CD14-positive monocyte (primary cell): ENCODE measurements around the gene ZNF439. TPM values are rescaled to one million over a fixed set of nuclear protein-coding genes. Genes with fewer than 3 reads are reported as not detected.

Source experiments
- DNase-seq, 3 donors: peaks; one replicate each; pipeline ENCODE4 v3.0.0-alpha.2; 2011 to 2022
- H2AFZ ChIP-seq: 2 replicates; pipeline ENCODE4 v1.6.0; 2012; ENCODE audit warnings: mild to moderate bottlenecking, low read depth, low read length, inconsistent platforms; ENCODE audit not compliant: insufficient read depth, poor library complexity, severe bottlenecking
- H3K27ac ChIP-seq, 2 donors: 1 replicate in 1 of 2; 2 replicates in 1 of 2; pipeline ENCODE4 v1.5.1; 2012 to 2013; ENCODE audit warnings: low read length in 2 of 2, control low read depth in 1 of 2, inconsistent platforms in 1 of 2, low read depth in 1 of 2, mild to moderate bottlenecking in 1 of 2
- H3K27me3 ChIP-seq, 2 donors: one replicate each; pipeline versions ENCODE4 v1.6.0 to v1.6.1; 2011 to 2013; ENCODE audit warnings: low read length in 2 of 2; ENCODE audit not compliant: control insufficient read depth in 2 of 2, insufficient read depth in 2 of 2
- H3K36me3 ChIP-seq, 2 donors: replicated peaks in 1 of 2; 1 replicate in 1 of 2; 2 replicates in 1 of 2; pipeline versions ENCODE4 v1.5.1 to v1.6.1; 2012 to 2013; ENCODE audit warnings: low read length in 2 of 2, control low read depth in 1 of 2, inconsistent platforms in 1 of 2, mild to moderate bottlenecking in 1 of 2; ENCODE audit not compliant: insufficient read depth in 2 of 2, control insufficient read depth in 1 of 2
- H3K4me1 ChIP-seq, 2 donors: 1 replicate in 1 of 2; 2 replicates in 1 of 2; pipeline versions ENCODE4 v1.5.1 to v1.6.1; 2012 to 2013; ENCODE audit warnings: low read length in 2 of 2, control low read depth in 1 of 2, inconsistent platforms in 1 of 2, mild to moderate bottlenecking in 1 of 2, moderate library complexity in 1 of 2; ENCODE audit not compliant: insufficient read depth in 2 of 2, control insufficient read depth in 1 of 2
- H3K4me2 ChIP-seq: replicated peaks from 2 replicates; pipeline ENCODE3; 2012; ENCODE audit warnings: low read length, moderate library complexity, mild to moderate bottlenecking; ENCODE audit not compliant: poor library complexity, severe bottlenecking; ENCODE audit errors: extremely low read depth
- H3K4me3 ChIP-seq, 3 experiments: fragments of 200-600 bp in 1 of 3; sonication (generic) in 1 of 3; replicated peaks in 1 of 3; 1 replicate in 2 of 3; 2 replicates in 1 of 3; pipeline ENCODE4 v1.5.1; 2011 to 2013; ENCODE audit warnings: low read length in 3 of 3, mild to moderate bottlenecking in 3 of 3, control low read depth in 2 of 3, low read depth in 2 of 3, inconsistent platforms in 1 of 3, moderate library complexity in 1 of 3
- H3K79me2 ChIP-seq: 2 replicates; pipeline ENCODE4 v1.6.0; 2012; ENCODE audit warnings: mild to moderate bottlenecking, control low read depth, inconsistent platforms, low read length, moderate library complexity; ENCODE audit not compliant: insufficient read depth
- H3K9ac ChIP-seq: 2 replicates; pipeline ENCODE4 v1.6.0; 2017; ENCODE audit warnings: low read length, mild to moderate bottlenecking; ENCODE audit not compliant: insufficient read depth, poor library complexity, severe bottlenecking
- H3K9me3 ChIP-seq, 2 donors: replicated peaks in 1 of 2; 1 replicate in 1 of 2; 2 replicates in 1 of 2; pipeline versions ENCODE4 v1.5.1 to v1.6.1; 2012 to 2013; ENCODE audit warnings: low read length in 2 of 2, control low read depth in 1 of 2; ENCODE audit not compliant: control insufficient read depth in 1 of 2, insufficient read depth in 1 of 2
- H4K20me1 ChIP-seq: 2 replicates; pipeline ENCODE4 v1.6.0; 2012; ENCODE audit warnings: mild to moderate bottlenecking, low read length, control low read depth, moderate library complexity; ENCODE audit not compliant: insufficient read depth
- H3K27ac Mint-ChIP-seq, 7 donors: one replicate each; pipeline ENCODE4 v1.8.0; 2020; ENCODE audit warnings: mild to moderate bottlenecking in 7 of 7, mixed read lengths in 7 of 7, moderate library complexity in 6 of 7, inconsistent platforms in 2 of 7
- H3K27me3 Mint-ChIP-seq, 3 donors: one replicate each; pipeline ENCODE4 v1.8.0; 2021 to 2022; ENCODE audit warnings: low read depth in 3 of 3, mild to moderate bottlenecking in 3 of 3, mixed read lengths in 3 of 3, moderate library complexity in 3 of 3, inconsistent platforms in 1 of 3
- H3K36me3 Mint-ChIP-seq, 2 donors: one replicate each; pipeline ENCODE4 v1.8.0; 2020; ENCODE audit warnings: mixed read lengths in 2 of 2, inconsistent platforms in 1 of 2, mild to moderate bottlenecking in 1 of 2
- H3K4me1 Mint-ChIP-seq: one replicate; pipeline ENCODE4 v1.8.0; 2020; ENCODE audit warnings: mild to moderate bottlenecking, mixed read lengths
- H3K4me3 Mint-ChIP-seq, 2 donors: one replicate each; pipeline ENCODE4 v1.8.0; 2020; ENCODE audit warnings: mild to moderate bottlenecking in 2 of 2, mixed read lengths in 2 of 2, moderate library complexity in 1 of 2
- H3K9me3 Mint-ChIP-seq, 7 donors: one replicate each; pipeline ENCODE4 v1.8.0; 2020 to 2022; ENCODE audit warnings: mixed read lengths in 7 of 7, mild to moderate bottlenecking in 6 of 7, moderate library complexity in 6 of 7, inconsistent platforms in 2 of 7
- CTCF ChIP-seq: fragments of 200-600 bp; IDR thresholded peaks from one replicate; pipeline ENCODE4 v1.8.0; 2022; ENCODE audit warnings: antibody characterized with exemption, mild to moderate bottlenecking
- WGBS: methylation state at CpG from one replicate; pipeline ENCODE4 v1.1.5; 2013; ENCODE audit warnings: missing lambda C conversion rate; ENCODE audit not compliant: insufficient coverage; 5-methylcytosine and 5-hydroxymethylcytosine counted together
- intact Hi-C, 2 donors: fragments of 100-400 bp; cut with micrococcal nuclease; formaldehyde crosslinking; loops; one replicate each; pipeline versions ENCODE4 v1.15.0 to v1.15.1; 2023
- polyA plus RNA-seq, 3 donors: library from polyadenylated mRNA; depleted of rRNA in 1 of 3; unstranded in 2 of 3; stranded (reverse) in 1 of 3; fragments of 300-500 nt in 2 of 3; fragments of >200 nt in 1 of 3; fragmentation: Illumina TruSeq in 2 of 3; gene quantifications; 1 replicate in 2 of 3; 2 replicates in 1 of 3; pipeline ENCODE4 v1.2.3, GENCODE V29; 2012 to 2021

The ZNF439 gene
- polyA plus RNA-seq, 3 donors, result 0.31 to 2.1 (median 0.82) TPM

- peaks cover 0 to under 1% (median 0%) of the 10 kb centered on the region in 3 donors for H3K27me3 Mint-ChIP-seq
- H3K4me1 Mint-ChIP-seq, result no peaks in the 10 kb centered on the region
- peaks cover 37 to 77% (median 66%) of the 10 kb centered on the region in 7 donors for H3K9me3 Mint-ChIP-seq
- H2AFZ ChIP-seq, result no peak overlapping the region
- H4K20me1 ChIP-seq, result no peaks in the 10 kb centered on the region
- DNase-seq, result no peak
- WGBS, result no CpG with 5 or more reads among the region's 2 CpGs
- no peak for TF ChIP-seq CTCF
- H3K4me3 ChIP-seq, result peak overlapping the region in 1 of 3 experiments; percentile 20
- H3K27ac ChIP-seq, result no peak overlapping the region
- no peaks in the 10 kb centered on the region for H3K27me3 ChIP-seq
- H3K4me3 Mint-ChIP-seq, result no peak overlapping the region
- H3K79me2 ChIP-seq, result no peaks in the 10 kb centered on the region
- H3K4me2 ChIP-seq, result no peak overlapping the region
- no peak overlapping the region for H3K9ac ChIP-seq
- peaks cover 0 to 24% of the 10 kb centered on the region in 2 donors for H3K36me3 ChIP-seq
- intact Hi-C loops, result no loop called here
- H3K9me3 ChIP-seq, result peaks cover 52 to 69% of the 10 kb centered on the region in 2 donors
- H3K4me1 ChIP-seq, result no peaks in the 10 kb centered on the region
- no peak overlapping the region for H3K27ac Mint-ChIP-seq
- peaks cover 13 to 23% of the 10 kb centered on the region in 2 donors for H3K36me3 Mint-ChIP-seq
These were observed 41.5 kb upstream of the ZNF439 start for GRCh38 chr19:11807099-11807380.

- H3K36me3 ChIP-seq, result no peaks in the 10 kb centered on the region
- DNase-seq, result no peak
- Mint-ChIP-seq H3K4me3 (peak overlapping the region; percentile 93 to 95), H3K9me3 (peaks cover 16 to 53% (median 42%) of the 10 kb centered on the region in 7 donors), H3K36me3 (peaks cover 11 to 28% of the 10 kb centered on the region in 2 donors), H3K4me1 (peaks cover 20% of the 10 kb centered on the region), H3K27ac (peak overlapping the region; percentile 81 to 96 (median 89)), H3K27me3 (peaks cover 0 to 2% (median 0%) of the 10 kb centered on the region in 3 donors)
- peaks cover 4% of the 10 kb centered on the region for H3K79me2 ChIP-seq
- WGBS, result 0% methylated on average over 6 of the region's 6 CpGs
- no peaks in the 10 kb centered on the region for H4K20me1 ChIP-seq
- intact Hi-C loops, result loop anchor here (1.0 to 10.0 kb wide), 4 partner anchors 14 to 329 kb away; partner anchors contain the start of gene ZNF20 (in 1 of the 2)
- H3K27me3 ChIP-seq, result no peaks in the 10 kb centered on the region
- H3K9me3 ChIP-seq, result peaks cover 24 to 37% of the 10 kb centered on the region in 2 donors
- TF ChIP-seq CTCF, result no peak
- H3K4me2 ChIP-seq, result peak overlapping the region; percentile 82
- peak overlapping the region; percentile 79 for H3K9ac ChIP-seq
- peak overlapping the region; percentile 90 for H2AFZ ChIP-seq
- H3K4me1 ChIP-seq, result peaks cover 9 to 15% of the 10 kb centered on the region in 2 donors
- H3K27ac ChIP-seq, result peak overlapping the region; percentile 72 to 80
- peak overlapping the region; percentile 71 to 92 (median 84) for H3K4me3 ChIP-seq
These were observed 34.9 kb upstream of the ZNF439 start for GRCh38 chr19:11813703-11814028.
